HepG2 (cell line): ENCODE data around the gene RCE1.

Source experiments
- BHLHE40 ChIP-seq: IDR thresholded peaks from 2 replicates; pipeline ENCODE4 v1.6.1; 2011; ENCODE audit warnings: low read length, improper control_type of control experiment
- JUND ChIP-seq: sonication (generic); formaldehyde crosslinking; IDR thresholded peaks from 2 replicates; pipeline ENCODE4 v1.8.0; 2022; ENCODE audit warnings: mild to moderate bottlenecking, missing genetic modification reagents
- POLR2A ChIP-seq, 2 experiments: IDR thresholded peaks; 2 replicates each; pipeline ENCODE4 v1.6.1; 2011; ENCODE audit warnings: low read depth in 2 of 2, low read length in 2 of 2, mild to moderate bottlenecking in 1 of 2, moderate library complexity in 1 of 2; ENCODE audit not compliant: insufficient read depth in 1 of 2
- RAD51 ChIP-seq: fragments of 450-650 bp; IDR thresholded peaks from 2 replicates; pipeline ENCODE4 v1.6.1; 2016; ENCODE audit warnings: borderline replicate concordance
- ZNF577 ChIP-seq: sonication (generic); formaldehyde crosslinking; IDR thresholded peaks from 2 replicates; pipeline ENCODE4 v1.4.0; 2020; ENCODE audit warnings: mild to moderate bottlenecking, low read depth, missing genetic modification reagents, borderline replicate concordance
- TF ChIP-seq, protein P1 (sequence below): sonication (generic); formaldehyde crosslinking; IDR thresholded peaks from 2 replicates; pipeline ENCODE4 v1.5.0; 2020; ENCODE audit warnings: mild to moderate bottlenecking, missing genetic modification reagents, moderate library complexity

DNA sequence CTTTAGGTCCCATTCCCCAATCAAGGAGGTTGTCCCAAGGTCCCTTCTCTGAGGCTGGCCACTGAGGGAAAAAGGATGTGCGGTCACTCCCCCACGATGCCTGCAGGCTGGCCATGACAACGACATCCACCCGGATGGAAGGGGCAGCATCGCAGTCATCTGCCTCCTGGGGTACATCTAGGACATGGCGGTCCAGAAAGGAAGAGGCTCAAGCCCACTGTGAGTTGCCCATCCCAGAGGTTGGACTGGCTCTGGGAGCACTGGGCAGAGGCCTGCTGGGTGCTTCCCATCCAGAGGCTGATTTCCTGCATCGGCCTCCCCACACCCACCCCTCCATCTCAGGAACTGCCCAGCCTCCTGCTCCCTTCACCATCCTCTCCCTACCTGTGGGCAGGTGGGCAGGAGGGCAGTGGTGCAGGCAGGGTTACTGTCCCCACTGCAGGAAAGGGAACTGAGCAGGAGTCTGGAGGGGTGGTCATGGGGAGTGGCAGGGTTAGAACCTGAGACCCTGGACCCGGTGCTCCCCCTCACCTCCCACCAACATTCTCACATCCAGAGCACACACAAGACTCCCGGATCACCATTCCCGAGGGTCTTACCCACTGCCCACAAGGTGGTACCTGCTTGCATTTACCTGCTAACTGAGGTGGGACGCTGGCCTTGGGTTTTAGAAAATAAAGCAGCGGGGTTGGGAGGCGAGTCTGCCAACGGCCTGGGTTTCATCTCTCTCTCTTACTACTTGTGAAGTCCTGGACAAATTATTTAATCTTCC, 4.4 kb downstream of the RCE1 start:
- TF ChIP-seq RAD51 (no peak), POLR2A (IDR thresholded peaks at IDR 0.05; ENCODE audit: insufficient read depth in 1 of 2, low read depth in 2 of 2, low read length in 2 of 2) (no peak; a peak in 2 of 4 replicates), JUND (CRISPR knock-in tag) (no peak), BHLHE40 (no peak), ZNF577 (no peak)
- TF ChIP-seq, protein P1, sequence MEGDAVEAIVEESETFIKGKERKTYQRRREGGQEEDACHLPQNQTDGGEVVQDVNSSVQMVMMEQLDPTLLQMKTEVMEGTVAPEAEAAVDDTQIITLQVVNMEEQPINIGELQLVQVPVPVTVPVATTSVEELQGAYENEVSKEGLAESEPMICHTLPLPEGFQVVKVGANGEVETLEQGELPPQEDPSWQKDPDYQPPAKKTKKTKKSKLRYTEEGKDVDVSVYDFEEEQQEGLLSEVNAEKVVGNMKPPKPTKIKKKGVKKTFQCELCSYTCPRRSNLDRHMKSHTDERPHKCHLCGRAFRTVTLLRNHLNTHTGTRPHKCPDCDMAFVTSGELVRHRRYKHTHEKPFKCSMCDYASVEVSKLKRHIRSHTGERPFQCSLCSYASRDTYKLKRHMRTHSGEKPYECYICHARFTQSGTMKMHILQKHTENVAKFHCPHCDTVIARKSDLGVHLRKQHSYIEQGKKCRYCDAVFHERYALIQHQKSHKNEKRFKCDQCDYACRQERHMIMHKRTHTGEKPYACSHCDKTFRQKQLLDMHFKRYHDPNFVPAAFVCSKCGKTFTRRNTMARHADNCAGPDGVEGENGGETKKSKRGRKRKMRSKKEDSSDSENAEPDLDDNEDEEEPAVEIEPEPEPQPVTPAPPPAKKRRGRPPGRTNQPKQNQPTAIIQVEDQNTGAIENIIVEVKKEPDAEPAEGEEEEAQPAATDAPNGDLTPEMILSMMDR: no peak
